ENCODE results near the gene LAD1. TPM values are rescaled to one million over a fixed set of nuclear protein-coding genes. Genes with fewer than 3 reads are reported as not detected.

The LAD1 gene
- polyA plus RNA-seq, 2 of the 4 experiments (the other 2 are of a cell fraction): 0.19 to 1.1 TPM

DNA sequence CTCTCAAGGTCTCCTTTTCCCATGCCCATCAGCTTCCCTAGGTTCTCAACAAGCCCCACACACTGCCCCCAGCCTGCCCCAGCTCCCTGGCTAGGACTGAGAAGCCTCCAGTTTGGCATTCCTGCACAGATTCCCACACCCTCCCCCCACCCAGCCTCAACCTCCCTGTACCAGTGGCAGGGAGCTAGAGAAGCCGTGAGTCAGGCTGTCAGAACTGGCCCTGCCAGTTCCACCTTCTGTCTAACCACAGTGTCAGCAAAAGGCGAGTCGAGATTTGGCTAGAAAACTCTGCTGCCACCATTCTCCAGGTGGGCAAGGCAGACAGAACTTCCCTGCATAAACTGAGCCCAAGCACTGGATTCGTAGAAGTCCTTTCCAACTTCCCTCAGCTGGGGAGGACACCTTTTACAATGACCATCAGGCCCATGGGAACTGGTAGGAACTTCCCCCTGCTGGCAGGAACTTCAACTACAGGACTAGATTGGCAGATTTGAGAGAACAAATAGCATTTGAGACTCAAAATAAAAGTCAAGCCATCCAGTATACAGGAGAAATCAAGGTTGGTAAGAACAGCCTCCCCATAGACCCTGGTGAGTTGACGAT is 52.7 kb downstream of the LAD1 start:
- ChIA-PET CTCF (interaction anchor here (0.6 to 7.7 kb wide), 40 partner anchors 12 to 303 kb away, joined by 3 to 196 read pairs (median 5); no protein-coding TSS in a partner anchor), POLR2A (interaction anchor here (0.6 kb wide), 1 partner anchor 53 kb away, joined by 4 read pairs; no protein-coding TSS in a partner anchor)
- 40% methylated on average over 4 of the region's 5 CpGs for WGBS (ENCODE audit: missing lambda C conversion rate)
- FAIRE-seq: no peak
- peak; percentile 52 to 76; a peak in 4 of 6 replicates for ATAC-seq
- Histone ChIP-seq H3K27ac (no peak overlapping the region), H3K4me3 (no peak overlapping the region), H3K9me3 (peaks cover 9% of the 10 kb centered on the region; the same call in 2 of the 3 replicates), H3K4me1 (0 out of 3 replicates have a peak, but pooled peaks cover 4% of the 10 kb centered on the region), H3K4me2 (no peak overlapping the region)
- TF ChIP-seq, protein P1, sequence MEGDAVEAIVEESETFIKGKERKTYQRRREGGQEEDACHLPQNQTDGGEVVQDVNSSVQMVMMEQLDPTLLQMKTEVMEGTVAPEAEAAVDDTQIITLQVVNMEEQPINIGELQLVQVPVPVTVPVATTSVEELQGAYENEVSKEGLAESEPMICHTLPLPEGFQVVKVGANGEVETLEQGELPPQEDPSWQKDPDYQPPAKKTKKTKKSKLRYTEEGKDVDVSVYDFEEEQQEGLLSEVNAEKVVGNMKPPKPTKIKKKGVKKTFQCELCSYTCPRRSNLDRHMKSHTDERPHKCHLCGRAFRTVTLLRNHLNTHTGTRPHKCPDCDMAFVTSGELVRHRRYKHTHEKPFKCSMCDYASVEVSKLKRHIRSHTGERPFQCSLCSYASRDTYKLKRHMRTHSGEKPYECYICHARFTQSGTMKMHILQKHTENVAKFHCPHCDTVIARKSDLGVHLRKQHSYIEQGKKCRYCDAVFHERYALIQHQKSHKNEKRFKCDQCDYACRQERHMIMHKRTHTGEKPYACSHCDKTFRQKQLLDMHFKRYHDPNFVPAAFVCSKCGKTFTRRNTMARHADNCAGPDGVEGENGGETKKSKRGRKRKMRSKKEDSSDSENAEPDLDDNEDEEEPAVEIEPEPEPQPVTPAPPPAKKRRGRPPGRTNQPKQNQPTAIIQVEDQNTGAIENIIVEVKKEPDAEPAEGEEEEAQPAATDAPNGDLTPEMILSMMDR (IDR thresholded peaks at IDR 0.05): peak; percentile 54
- TF ChIP-seq SMC3 (IDR thresholded peaks at IDR 0.05) (peak; percentile 73), RAD21 (conservative IDR thresholded peaks at IDR 0.05 in 1 of 2, IDR thresholded peaks at IDR 0.05 in 1 of 2) (peak; percentile 65 to 66), PHF8 (IDR thresholded peaks at IDR 0.05; ENCODE audit: borderline replicate concordance, low read depth) (no peak)
- peak; percentile 63 to 73 for DNase-seq (ENCODE audit: low read depth in 1 of 2, low spot score in 1 of 2)

DNA sequence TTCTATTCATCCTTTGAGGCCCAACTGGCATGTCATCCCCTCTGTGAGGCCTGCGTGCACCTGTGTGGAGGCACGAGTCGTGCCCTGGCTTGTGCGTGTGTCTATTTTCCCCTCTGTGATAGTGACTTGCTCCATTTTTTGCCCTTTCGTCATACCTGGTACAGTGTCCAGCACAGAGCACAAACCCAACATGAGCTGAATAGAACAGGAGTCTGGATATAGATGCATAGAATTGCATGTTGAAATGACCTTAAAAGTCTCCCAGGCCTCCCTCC is 54.1 kb downstream of the LAD1 start:
- ATAC-seq: no peak

DNA sequence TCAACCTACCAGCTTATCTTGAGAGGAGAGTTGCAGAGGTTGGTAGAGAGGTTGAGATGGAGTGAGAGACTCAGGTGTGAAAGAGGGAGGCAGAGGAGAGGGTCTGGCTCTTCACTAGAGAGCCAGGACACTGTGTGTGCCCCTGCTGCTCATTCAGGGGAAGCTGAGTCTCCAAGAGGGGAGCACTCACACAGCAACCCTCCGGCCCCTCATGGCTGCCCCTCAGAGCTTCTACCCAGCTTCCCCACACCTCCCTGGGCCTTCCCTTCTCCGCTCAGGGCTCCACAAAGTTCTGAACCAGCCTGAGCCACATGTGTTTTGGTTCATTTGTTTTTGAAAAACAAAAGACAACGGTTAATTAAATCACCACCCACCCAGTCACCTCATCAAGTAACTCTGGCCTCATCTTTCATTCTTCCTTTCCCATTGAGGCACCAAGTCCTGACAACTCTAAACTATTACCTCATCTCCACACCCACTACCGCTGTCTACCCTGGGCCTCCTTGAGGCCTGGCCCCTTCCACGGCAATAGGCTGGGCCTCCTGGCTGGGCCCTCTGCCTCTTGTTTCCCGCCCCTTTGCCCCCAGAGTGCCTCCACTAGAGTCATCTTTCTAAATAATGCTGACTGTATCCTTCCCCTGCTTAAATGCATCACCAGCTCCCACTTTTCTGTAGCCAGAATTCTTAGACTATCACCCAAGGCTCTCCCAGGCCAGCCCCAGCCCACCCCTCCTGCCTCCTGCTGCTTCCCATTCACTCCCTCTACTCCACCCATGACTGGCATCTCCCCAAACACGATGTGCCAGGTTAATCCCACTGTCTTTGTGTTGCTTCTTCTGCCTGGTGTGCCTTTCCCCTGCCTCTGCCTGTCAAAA is 54.7 kb downstream of the LAD1 start:
- WGBS (ENCODE audit: missing lambda C conversion rate): 55% methylated on average over 7 of the region's 7 CpGs
- no peak overlapping the region for H3K4me3 ChIP-seq
- H3K4me1 ChIP-seq: 0 out of 3 replicates have a peak, but pooled peaks cover 4% of the 10 kb centered on the region
- no peak overlapping the region for H3K27ac ChIP-seq
- no peak for ATAC-seq
- no peak for DNase-seq (ENCODE audit: low read depth in 1 of 2, low spot score in 1 of 2)
- H3K9me3 ChIP-seq: peaks cover 17% of the 10 kb centered on the region; the same call in 2 of the 3 replicates
- ChIA-PET POLR2A (no interaction called here), CTCF (interaction anchor here (1.2 to 7.7 kb wide), 8 partner anchors 17 to 93 kb away, joined by 3 to 196 read pairs (median 47); no protein-coding TSS in a partner anchor)
- H3K4me2 ChIP-seq: no peak overlapping the region
- no peak for FAIRE-seq
- TF ChIP-seq TP53 (CRISPR knock-in tag; IDR thresholded peaks at IDR 0.05): no peak
- TF ChIP-seq, protein P2, sequence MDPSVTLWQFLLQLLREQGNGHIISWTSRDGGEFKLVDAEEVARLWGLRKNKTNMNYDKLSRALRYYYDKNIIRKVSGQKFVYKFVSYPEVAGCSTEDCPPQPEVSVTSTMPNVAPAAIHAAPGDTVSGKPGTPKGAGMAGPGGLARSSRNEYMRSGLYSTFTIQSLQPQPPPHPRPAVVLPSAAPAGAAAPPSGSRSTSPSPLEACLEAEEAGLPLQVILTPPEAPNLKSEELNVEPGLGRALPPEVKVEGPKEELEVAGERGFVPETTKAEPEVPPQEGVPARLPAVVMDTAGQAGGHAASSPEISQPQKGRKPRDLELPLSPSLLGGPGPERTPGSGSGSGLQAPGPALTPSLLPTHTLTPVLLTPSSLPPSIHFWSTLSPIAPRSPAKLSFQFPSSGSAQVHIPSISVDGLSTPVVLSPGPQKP (IDR thresholded peaks at IDR 0.05; ENCODE audit: low read depth, low read length): no peak
- TF ChIP-seq, protein P1 (IDR thresholded peaks at IDR 0.05): no peak
- no peak for TF ChIP-seq JUN (IDR thresholded peaks at IDR 0.05)
- no peak for TF ChIP-seq KDM5A (IDR thresholded peaks at IDR 0.05)
- TF ChIP-seq NPAS2 (CRISPR knock-in tag; IDR thresholded peaks at IDR 0.05; ENCODE audit: borderline replicate concordance): no peak
- no peak for TF ChIP-seq FOSB (CRISPR knock-in tag; IDR thresholded peaks at IDR 0.05)
- no peak for TF ChIP-seq NFE2L2 (conservative IDR thresholded peaks at IDR 0.05; ENCODE audit: low read length)
- TF ChIP-seq PHF8 (IDR thresholded peaks at IDR 0.05; ENCODE audit: borderline replicate concordance, low read depth): no peak

More for the DNA sequence above, 54.1 kb downstream of the LAD1 start:
- ChIA-PET POLR2A (no interaction called here), CTCF (interaction anchor here (1.2 to 7.7 kb wide), 13 partner anchors 11 to 168 kb away, joined by 3 to 196 read pairs (median 25); no protein-coding TSS in a partner anchor)
- FAIRE-seq: no peak
- no peak overlapping the region for H3K4me2 ChIP-seq
- no peak overlapping the region for H3K27ac ChIP-seq
- peaks cover 17% of the 10 kb centered on the region; the same call in 2 of the 3 replicates for H3K9me3 ChIP-seq
- DNase-seq (ENCODE audit: low read depth in 1 of 2, low spot score in 1 of 2): no peak
- TF ChIP-seq HOXA7 (CRISPR knock-in tag; IDR thresholded peaks at IDR 0.05): no peak
- no peak for TF ChIP-seq TP53 (CRISPR knock-in tag; IDR thresholded peaks at IDR 0.05)
- no peak for TF ChIP-seq FOSL2 (IDR thresholded peaks at IDR 0.05)
- no peak for TF ChIP-seq FOSL2 (CRISPR knock-in tag; IDR thresholded peaks at IDR 0.05)
- H3K4me3 ChIP-seq: no peak overlapping the region
- whole genome bisulfite sequencing (ENCODE audit: missing lambda C conversion rate): 72% methylated on average over 5 of the region's 5 CpGs
- H3K4me1 ChIP-seq: 0 out of 3 replicates have a peak, but pooled peaks cover 4% of the 10 kb centered on the region

Measured in A549 (cell line).